C4-2B (cell line): ENCODE measurements around the gene C22orf39.

ENCODE experiments used
- CTCF ChIP-seq: fragments of 450-650 bp; conservative IDR thresholded peaks from 2 replicates; pipeline ENCODE4 v1.5.1; 2017; ENCODE audit warnings: mild to moderate bottlenecking
- ZFX ChIP-seq: fragments of 450-650 bp; IDR thresholded peaks from 2 replicates; pipeline ENCODE4 v1.6.1; 2017

GRCh38 chr22:19402642-19403191 is 44.8 kb downstream of the C22orf39 start:
- no peak for TF ChIP-seq CTCF
- no peak for TF ChIP-seq ZFX
